Ascending aorta (tissue), 2 donors: ENCODE measurements around the gene PRKAG1. TPM values are rescaled to one million over a fixed set of nuclear protein-coding genes. Genes with fewer than 3 reads are reported as not detected.

ENCODE experiments used
- DNase-seq, 2 donors: peaks; one replicate each; pipeline ENCODE4 v3.0.0-alpha.2; 2019; ENCODE audit warnings: low spot score in 2 of 2
- H3K27ac ChIP-seq, 2 donors: fragments of 200-600 bp; sonication (generic); one replicate each; pipeline ENCODE4 v1.5.1; 2016 to 2017; ENCODE audit warnings: mild to moderate bottlenecking in 1 of 2
- H3K27me3 ChIP-seq: fragments of 200-600 bp; sonication (generic); one replicate; pipeline ENCODE4 v1.5.1; 2017
- H3K36me3 ChIP-seq, 2 donors: fragments of 200-600 bp; sonication (generic); one replicate each; pipeline ENCODE4 v1.5.1; 2016
- H3K4me1 ChIP-seq, 2 donors: fragments of 200-600 bp; sonication (generic); one replicate each; pipeline ENCODE4 v1.5.1; 2016 to 2017; ENCODE audit warnings: mild to moderate bottlenecking in 1 of 2
- H3K4me3 ChIP-seq, 2 donors: fragments of 200-600 bp; sonication (generic); one replicate each; pipeline ENCODE4 v1.5.1; 2016 to 2017; ENCODE audit warnings: mild to moderate bottlenecking in 1 of 2
- H3K9me3 ChIP-seq, 2 donors: fragments of 200-600 bp; sonication (generic); one replicate each; pipeline ENCODE4 v1.5.1; 2016
- intact Hi-C: fragments of 100-400 bp; cut with DNase I; formaldehyde crosslinking; loops from one replicate; pipeline ENCODE4 v1.15.1; 2023
- total RNA-seq: library from RNA; depleted of rRNA; stranded (reverse); fragments of >200 nt; gene quantifications from one replicate; pipeline ENCODE4 v1.1.0, GENCODE V29; 2016
- TF ChIP-seq, protein P1 (sequence below), 3 experiments: fragments of 200-600 bp in 2 of 3; fragments of 450-650 bp in 1 of 3; sonication (generic) in 2 of 3; IDR thresholded peaks; one replicate each; pipeline ENCODE4 v1.5.1; 2016 to 2019; ENCODE audit warnings: antibody characterized with exemption in 3 of 3, mild to moderate bottlenecking in 1 of 3, moderate library complexity in 1 of 3

Gene PRKAG1
- total RNA-seq, 1 donor from 2014 or later = 32.8 TPM

DNA sequence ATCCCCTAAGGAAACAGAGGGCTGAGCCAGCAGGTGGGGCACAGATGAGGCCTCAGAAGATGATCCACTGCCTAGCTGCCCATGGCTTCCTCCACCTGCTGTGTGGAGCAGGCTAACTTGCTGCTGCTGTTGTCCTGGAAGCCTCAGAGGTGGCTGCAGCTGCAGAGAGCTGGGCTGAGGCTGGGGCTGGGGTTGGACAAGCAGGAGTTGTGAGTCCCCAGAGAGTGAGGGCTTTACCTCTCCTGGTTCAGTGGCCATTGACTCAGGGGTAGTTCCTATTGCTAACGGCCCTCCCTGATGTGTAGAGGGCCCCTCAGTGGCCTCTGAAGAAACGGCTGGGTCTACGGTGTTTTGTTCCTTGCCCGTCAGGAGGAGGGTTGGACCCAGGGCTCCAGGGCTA lies 13.7 kb upstream of the PRKAG1 start:
- no peak overlapping the region for H3K4me3 ChIP-seq
- DNase-seq = no peak
- no peaks in the 10 kb centered on the region for H3K4me1 ChIP-seq
- H3K27ac ChIP-seq = no peak overlapping the region
- no peaks in the 10 kb centered on the region for H3K9me3 ChIP-seq
- no peaks in the 10 kb centered on the region for H3K27me3 ChIP-seq
- TF ChIP-seq, protein P1, sequence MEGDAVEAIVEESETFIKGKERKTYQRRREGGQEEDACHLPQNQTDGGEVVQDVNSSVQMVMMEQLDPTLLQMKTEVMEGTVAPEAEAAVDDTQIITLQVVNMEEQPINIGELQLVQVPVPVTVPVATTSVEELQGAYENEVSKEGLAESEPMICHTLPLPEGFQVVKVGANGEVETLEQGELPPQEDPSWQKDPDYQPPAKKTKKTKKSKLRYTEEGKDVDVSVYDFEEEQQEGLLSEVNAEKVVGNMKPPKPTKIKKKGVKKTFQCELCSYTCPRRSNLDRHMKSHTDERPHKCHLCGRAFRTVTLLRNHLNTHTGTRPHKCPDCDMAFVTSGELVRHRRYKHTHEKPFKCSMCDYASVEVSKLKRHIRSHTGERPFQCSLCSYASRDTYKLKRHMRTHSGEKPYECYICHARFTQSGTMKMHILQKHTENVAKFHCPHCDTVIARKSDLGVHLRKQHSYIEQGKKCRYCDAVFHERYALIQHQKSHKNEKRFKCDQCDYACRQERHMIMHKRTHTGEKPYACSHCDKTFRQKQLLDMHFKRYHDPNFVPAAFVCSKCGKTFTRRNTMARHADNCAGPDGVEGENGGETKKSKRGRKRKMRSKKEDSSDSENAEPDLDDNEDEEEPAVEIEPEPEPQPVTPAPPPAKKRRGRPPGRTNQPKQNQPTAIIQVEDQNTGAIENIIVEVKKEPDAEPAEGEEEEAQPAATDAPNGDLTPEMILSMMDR (IDR thresholded peaks at IDR 0.05) = no peak
- intact Hi-C loops = no loop called here
- H3K36me3 ChIP-seq = peaks cover 70 to 83% of the 10 kb centered on the region in 2 donors

DNA sequence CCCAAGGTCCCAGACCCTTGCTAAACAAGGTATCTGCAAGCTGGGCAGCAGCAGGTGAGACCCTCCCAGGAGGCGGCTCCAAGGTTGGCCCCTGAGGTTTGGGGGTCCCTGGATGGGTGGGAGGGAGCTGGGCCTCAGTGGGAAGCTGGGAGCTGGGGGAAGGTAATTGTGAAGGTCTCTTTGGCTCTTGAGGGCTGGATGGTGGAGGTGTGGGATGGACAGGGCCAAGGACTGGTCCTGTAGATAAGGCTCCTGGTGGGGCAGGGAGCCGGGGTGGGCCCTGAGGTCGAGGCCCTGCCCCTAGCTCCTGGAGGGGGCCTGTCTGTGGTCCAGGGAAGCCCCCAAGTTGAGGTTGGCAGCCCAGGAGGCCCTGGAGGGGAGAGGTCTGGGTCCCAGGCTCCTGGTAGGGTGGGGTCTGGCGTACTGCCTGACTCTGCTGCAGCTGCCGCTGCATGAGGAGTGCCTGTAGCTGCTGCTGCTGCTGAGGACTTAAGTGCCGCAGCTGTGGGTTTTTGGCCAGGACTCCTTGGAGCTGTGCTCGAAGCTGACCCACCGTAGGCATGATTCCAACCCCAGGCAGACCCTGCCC lies 13.1 kb upstream of the PRKAG1 start:
- TF ChIP-seq, protein P1 (IDR thresholded peaks at IDR 0.05) = no peak
- Histone ChIP-seq H3K36me3 (peaks cover 70 to 83% of the 10 kb centered on the region in 2 donors), H3K4me1 (no peaks in the 10 kb centered on the region), H3K27me3 (no peaks in the 10 kb centered on the region), H3K27ac (no peak overlapping the region), H3K9me3 (no peaks in the 10 kb centered on the region), H3K4me3 (no peak overlapping the region)
- no peak for DNase-seq
- intact Hi-C loops = no loop called here

DNA sequence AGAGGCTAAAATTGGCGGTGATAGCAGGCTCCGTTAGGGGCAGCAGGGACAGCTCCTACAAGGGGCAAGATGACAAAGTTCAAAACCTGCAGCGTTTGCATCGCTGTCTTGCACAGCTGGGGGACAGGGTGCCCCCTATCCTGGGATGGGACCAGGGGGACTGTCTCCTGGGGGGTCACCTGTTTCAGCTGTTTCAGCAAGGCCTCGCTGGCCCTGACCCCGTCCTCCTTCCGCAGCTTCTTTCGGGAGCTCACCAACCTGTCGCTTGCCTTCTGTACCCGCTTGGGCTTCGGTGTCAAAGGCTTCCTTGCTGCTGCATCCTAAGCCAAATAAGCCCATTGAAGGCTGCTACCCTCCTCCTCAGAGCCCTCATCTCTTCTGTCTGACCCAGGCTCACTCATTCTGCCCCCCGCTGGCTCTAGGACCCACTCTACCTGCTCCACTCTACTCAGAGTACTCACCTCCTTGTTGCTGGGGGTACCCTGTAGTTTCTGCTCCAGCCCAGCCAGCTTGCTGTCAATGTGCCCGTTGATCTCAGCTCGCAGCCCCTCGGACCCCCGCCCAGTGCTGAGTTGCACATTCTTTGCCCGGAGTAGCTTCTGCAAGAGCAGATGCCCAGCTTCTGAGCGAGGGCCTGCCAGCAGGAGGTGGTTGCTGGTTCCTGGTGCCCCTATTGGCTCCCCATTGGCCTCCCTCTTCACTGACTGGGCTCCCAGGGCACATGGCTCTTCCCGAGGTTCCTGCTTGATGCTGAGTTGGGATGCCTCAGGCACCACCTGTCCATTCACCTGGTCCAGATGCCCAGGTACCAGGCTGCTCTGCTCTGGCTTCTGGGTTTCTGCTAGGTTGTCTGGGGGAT lies 12.4 kb upstream of the PRKAG1 start:
- H3K27me3 ChIP-seq = no peaks in the 10 kb centered on the region
- no peaks in the 10 kb centered on the region for H3K4me1 ChIP-seq
- H3K9me3 ChIP-seq = no peaks in the 10 kb centered on the region
- no peak for DNase-seq
- peaks cover 74 to 86% of the 10 kb centered on the region in 2 donors for H3K36me3 ChIP-seq
- TF ChIP-seq, protein P1 (IDR thresholded peaks at IDR 0.05) = no peak
- no peak overlapping the region for H3K27ac ChIP-seq
- intact Hi-C loops = no loop called here
- no peak overlapping the region for H3K4me3 ChIP-seq

DNA sequence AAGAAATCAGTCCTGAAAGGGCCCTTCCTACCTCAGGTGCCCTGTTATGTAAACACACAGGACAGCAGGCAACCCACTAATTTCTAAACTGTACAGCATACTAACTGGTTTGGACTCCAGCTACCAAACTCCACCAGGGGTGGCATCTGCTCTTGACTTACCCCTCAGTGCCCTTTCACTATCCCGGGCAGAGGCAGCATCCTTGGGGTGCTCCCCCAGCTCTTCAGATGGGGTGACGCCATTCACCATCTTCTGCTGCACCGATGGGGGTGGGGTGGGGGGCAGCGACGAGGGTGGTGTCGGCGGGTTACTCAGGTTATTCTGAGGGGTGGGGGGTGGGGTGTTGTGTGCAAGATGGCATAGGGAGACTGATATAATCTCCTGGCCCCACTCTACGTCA lies 11.5 kb upstream of the PRKAG1 start:
- Histone ChIP-seq H3K9me3 (no peaks in the 10 kb centered on the region), H3K27ac (no peak overlapping the region), H3K4me3 (no peak overlapping the region), H3K4me1 (no peaks in the 10 kb centered on the region), H3K36me3 (peaks cover 75 to 87% of the 10 kb centered on the region in 2 donors), H3K27me3 (no peaks in the 10 kb centered on the region)
- DNase-seq = no peak
- intact Hi-C loops = no loop called here
- TF ChIP-seq, protein P1 (IDR thresholded peaks at IDR 0.05) = no peak

DNA sequence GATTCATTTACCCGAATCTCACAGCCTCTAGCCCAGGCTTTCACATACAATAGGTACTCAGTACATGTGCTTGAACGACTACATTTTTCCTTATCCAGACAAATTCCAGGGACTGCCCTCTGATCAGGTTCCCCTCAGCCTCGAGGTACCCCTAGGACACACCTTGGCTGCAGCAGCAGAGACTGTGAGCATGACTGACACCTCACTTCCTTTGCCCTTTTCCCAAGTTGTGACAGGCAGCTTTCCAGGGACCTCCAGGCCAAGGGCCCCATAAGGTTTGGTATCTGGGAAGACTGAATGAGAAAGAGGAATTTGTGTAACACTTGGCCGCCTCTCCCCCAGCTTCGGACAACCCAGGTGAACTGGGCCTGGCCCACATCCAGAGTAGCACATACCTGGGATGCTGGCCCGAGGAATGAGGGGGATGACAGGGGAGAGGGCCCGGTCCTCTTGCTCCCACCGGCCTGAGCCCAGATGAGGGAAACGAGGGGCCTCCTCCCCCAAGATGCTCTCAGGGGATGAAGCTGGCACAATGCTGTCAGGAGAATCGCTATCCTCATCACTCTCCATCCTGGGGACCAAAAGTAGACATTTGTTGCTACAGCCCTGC lies 10.2 kb upstream of the PRKAG1 start:
- Histone ChIP-seq H3K4me1 (no peaks in the 10 kb centered on the region), H3K4me3 (no peak overlapping the region), H3K36me3 (peaks cover 75 to 87% of the 10 kb centered on the region in 2 donors), H3K27ac (no peak overlapping the region), H3K9me3 (no peaks in the 10 kb centered on the region), H3K27me3 (no peaks in the 10 kb centered on the region)
- intact Hi-C loops = no loop called here
- TF ChIP-seq, protein P1 (IDR thresholded peaks at IDR 0.05) = no peak
- no peak for DNase-seq
